Measurements from ENCODE around the gene WDR13.

DNA sequence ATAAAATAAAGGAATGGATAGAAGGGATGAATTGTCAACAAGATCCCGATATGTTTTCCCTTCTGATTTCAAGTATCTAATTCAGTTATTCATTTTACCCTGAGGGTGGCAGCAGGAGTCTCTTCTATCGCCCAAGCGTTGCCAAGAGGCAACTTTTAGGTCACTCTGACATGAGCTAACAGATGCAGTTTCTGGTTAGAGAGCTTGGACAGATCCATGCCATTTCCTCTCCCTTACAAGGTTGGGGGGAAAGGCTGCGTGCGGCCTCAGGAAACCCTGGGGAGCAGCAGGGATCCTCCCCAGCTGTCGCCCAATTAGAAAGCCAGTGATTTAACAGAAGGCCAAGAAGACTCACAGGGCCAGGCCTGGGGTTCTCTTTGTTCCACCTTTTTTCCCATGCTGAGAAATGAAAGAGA lies 51.1 kb downstream of the WDR13 start:
- TF ChIP-seq, protein P1, sequence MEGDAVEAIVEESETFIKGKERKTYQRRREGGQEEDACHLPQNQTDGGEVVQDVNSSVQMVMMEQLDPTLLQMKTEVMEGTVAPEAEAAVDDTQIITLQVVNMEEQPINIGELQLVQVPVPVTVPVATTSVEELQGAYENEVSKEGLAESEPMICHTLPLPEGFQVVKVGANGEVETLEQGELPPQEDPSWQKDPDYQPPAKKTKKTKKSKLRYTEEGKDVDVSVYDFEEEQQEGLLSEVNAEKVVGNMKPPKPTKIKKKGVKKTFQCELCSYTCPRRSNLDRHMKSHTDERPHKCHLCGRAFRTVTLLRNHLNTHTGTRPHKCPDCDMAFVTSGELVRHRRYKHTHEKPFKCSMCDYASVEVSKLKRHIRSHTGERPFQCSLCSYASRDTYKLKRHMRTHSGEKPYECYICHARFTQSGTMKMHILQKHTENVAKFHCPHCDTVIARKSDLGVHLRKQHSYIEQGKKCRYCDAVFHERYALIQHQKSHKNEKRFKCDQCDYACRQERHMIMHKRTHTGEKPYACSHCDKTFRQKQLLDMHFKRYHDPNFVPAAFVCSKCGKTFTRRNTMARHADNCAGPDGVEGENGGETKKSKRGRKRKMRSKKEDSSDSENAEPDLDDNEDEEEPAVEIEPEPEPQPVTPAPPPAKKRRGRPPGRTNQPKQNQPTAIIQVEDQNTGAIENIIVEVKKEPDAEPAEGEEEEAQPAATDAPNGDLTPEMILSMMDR (IDR thresholded peaks at IDR 0.05): peak in 3 of 4 experiments; percentile 31 to 43 (median 35)
- TF ChIP-seq EP300 (IDR thresholded peaks at IDR 0.05) (no peak), POLR2AphosphoS5 (IDR thresholded peaks at IDR 0.05) (no peak)
